ENCODE measurements around the gene ACAP2.

The ACAP2 gene

GRCh38 chr3:195256639-195257453 is 186.0 kb downstream of the ACAP2 start:
- no peaks in the 10 kb centered on the region for H3K9me3 ChIP-seq (replicated peaks; ENCODE audit: low read length)
- no peaks in the 10 kb centered on the region for H3K27me3 ChIP-seq (ENCODE audit: control insufficient read depth, insufficient read depth, low read length)
- no peaks in the 10 kb centered on the region for H3K36me3 ChIP-seq (ENCODE audit: insufficient read depth, low read length)
- peaks cover 21% of the 10 kb centered on the region for H3K4me1 ChIP-seq (ENCODE audit: control insufficient read depth, insufficient read depth, low read length)
- no peak overlapping the region for H3K4me2 ChIP-seq (ENCODE audit: low read length)
- no peak overlapping the region for H3K9ac ChIP-seq (ENCODE audit: low read depth, low read length)
- H3K4me3 ChIP-seq (ENCODE audit: low read length) = no peak overlapping the region

DNA sequence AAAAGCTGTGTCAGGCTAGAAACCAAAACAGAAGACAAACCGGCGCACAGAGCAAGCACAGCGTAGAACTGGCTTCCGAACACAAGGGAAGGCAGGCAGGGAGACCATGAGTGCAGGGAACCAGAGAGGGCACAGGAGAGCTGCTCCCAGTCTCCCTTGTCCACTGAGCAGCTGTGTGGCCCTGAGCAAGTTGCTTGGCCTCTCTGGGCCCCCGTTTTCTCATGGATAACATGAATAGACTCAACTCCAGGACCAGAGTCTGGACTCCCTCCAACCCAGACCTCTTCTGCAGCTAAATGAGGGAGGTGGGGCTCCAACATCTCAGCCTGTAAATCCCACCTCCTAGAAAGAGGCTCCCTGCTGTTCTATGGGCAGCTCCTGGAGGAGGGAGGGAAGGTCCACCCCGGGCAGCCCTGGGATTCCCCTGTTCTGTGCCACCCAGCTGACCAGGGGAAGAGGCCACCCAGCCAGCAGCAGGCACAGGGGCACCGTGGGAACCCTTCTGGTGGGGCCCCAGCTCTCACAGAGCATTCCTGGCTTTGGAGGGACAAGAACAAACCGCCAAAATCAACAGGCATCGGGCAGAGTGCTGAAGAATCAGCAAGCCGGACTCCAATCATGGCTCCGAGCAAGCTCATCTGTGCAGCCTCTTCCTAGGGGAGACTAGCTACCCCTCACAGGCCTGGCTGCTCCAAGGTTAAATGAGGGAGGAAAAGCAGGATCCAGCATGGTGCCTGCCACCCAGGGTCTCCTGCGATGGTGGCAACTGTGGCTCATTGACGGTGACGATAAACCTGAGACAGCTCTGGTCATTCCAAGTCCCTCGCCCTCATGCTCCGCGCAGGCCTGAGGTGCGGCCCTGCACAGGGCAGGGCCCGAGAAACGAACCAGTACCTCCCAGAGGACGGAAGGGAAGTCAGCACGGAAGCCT is 187.0 kb downstream of the ACAP2 start:
- H3K36me3 ChIP-seq (ENCODE audit: insufficient read depth, low read length) = no peaks in the 10 kb centered on the region

GRCh38 chr3:195255176-195255500 is 187.7 kb downstream of the ACAP2 start:
- Histone ChIP-seq H3K9me3 (replicated peaks; ENCODE audit: low read length) (no peaks in the 10 kb centered on the region), H3K36me3 (ENCODE audit: insufficient read depth, low read length) (no peaks in the 10 kb centered on the region), H3K4me1 (ENCODE audit: control insufficient read depth, insufficient read depth, low read length) (peaks cover 17% of the 10 kb centered on the region), H3K9ac (ENCODE audit: low read depth, low read length) (no peak overlapping the region), H3K27me3 (ENCODE audit: control insufficient read depth, insufficient read depth, low read length) (no peaks in the 10 kb centered on the region), H3K4me3 (ENCODE audit: low read length) (no peak overlapping the region), H3K4me2 (ENCODE audit: low read length) (no peak overlapping the region)

More for the DNA sequence above, 187.0 kb downstream of the ACAP2 start:
- Histone ChIP-seq H3K4me1 (ENCODE audit: control insufficient read depth, insufficient read depth, low read length) (peaks cover 21% of the 10 kb centered on the region), H3K9me3 (replicated peaks; ENCODE audit: low read length) (no peaks in the 10 kb centered on the region), H3K4me3 (ENCODE audit: low read length) (no peak overlapping the region), H3K4me2 (ENCODE audit: low read length) (no peak overlapping the region), H3K27me3 (ENCODE audit: control insufficient read depth, insufficient read depth, low read length) (no peaks in the 10 kb centered on the region), H3K9ac (ENCODE audit: low read depth, low read length) (no peak overlapping the region)

DNA sequence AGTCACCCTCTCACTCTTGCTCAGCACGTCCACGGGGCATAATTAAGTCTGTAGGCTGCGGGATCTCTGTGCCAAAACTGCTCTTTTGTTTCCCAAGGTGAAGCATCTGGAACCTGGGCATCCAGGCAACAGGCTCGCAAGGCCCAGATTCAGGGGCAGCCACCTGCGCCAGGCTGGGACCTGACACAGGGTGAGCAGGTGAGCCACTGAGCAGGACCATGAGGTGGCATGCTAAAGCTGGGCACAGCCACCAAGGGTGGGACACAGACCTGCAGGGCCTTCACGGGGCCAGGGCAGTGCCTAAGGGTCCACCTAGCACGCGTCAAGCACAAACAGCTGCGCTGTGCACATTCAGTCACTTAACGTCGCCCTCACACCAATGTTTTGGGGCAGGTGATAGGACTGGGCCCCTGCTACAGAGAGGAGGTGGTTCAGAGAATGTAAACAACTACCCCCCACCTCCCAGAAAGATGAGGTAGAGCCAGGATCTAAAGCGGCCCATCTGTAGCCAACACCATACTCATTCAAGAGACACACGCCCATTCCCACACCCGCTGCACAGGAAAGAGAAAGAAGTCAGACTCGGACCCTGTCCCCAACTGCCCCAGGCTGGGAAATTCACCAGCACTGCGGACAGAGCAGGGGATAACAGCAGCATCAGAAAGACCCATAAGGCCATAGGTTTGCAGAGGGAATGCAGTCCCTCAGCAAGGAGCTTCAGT is 188.2 kb downstream of the ACAP2 start:
- Histone ChIP-seq H3K36me3 (ENCODE audit: insufficient read depth, low read length) (no peaks in the 10 kb centered on the region), H3K4me1 (ENCODE audit: control insufficient read depth, insufficient read depth, low read length) (peaks cover 16% of the 10 kb centered on the region), H3K9me3 (replicated peaks; ENCODE audit: low read length) (no peaks in the 10 kb centered on the region), H3K4me2 (ENCODE audit: low read length) (no peak overlapping the region), H3K9ac (ENCODE audit: low read depth, low read length) (no peak overlapping the region), H3K4me3 (ENCODE audit: low read length) (no peak overlapping the region), H3K27me3 (ENCODE audit: control insufficient read depth, insufficient read depth, low read length) (no peaks in the 10 kb centered on the region)

GRCh38 chr3:195253923-195254432 is 188.8 kb downstream of the ACAP2 start:
- peaks cover 10% of the 10 kb centered on the region for H3K4me1 ChIP-seq (ENCODE audit: control insufficient read depth, insufficient read depth, low read length)
- no peak overlapping the region for H3K4me2 ChIP-seq (ENCODE audit: low read length)
- H3K27me3 ChIP-seq (ENCODE audit: control insufficient read depth, insufficient read depth, low read length) = no peaks in the 10 kb centered on the region
- H3K36me3 ChIP-seq (ENCODE audit: insufficient read depth, low read length) = no peaks in the 10 kb centered on the region
- H3K9ac ChIP-seq (ENCODE audit: low read depth, low read length) = no peak overlapping the region
- H3K4me3 ChIP-seq (ENCODE audit: low read length) = no peak overlapping the region
- H3K9me3 ChIP-seq (replicated peaks; ENCODE audit: low read length) = no peaks in the 10 kb centered on the region

DNA sequence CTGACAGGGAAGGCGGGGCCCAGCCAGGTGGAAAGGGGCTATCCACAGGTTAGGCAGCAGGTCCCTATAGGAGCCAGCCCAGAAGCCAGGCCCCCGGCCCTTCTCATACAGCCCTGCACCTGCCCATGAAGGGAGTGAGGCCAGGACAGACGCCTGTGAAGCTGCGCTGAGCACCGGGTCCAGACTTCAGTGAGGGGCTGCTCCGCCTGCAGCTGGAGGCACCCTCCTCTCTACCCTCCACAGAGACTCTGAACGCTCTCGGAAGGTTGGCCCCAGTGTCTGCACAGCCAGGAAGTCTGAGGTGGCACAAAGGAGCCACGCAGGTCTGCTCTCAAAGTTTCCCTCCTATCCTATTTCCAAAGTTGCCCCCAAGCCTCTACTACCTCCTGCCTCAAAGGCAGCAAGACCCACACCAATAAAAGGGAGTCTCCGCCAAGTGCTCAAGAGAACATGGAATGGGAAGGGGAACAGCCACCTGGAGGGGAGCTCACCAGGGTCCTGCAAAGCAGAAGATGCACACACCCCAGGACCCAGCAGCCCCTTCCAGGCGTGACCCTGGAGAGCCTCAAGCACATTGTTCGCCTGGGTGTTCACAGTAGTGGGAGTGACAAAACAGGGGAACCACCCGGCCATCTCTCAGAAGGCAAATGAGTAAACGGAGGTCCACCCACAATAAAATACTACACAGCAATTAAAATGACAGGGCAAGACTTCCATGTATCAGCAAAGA is 191.3 kb downstream of the ACAP2 start:
- Histone ChIP-seq H3K27me3 (ENCODE audit: control insufficient read depth, insufficient read depth, low read length) (no peaks in the 10 kb centered on the region), H3K36me3 (ENCODE audit: insufficient read depth, low read length) (no peaks in the 10 kb centered on the region), H3K9me3 (replicated peaks; ENCODE audit: low read length) (no peaks in the 10 kb centered on the region), H3K4me3 (ENCODE audit: low read length) (no peak overlapping the region), H3K4me1 (ENCODE audit: control insufficient read depth, insufficient read depth, low read length) (peaks cover 10% of the 10 kb centered on the region), H3K9ac (ENCODE audit: low read depth, low read length) (no peak overlapping the region), H3K4me2 (ENCODE audit: low read length) (no peak overlapping the region)

DNA sequence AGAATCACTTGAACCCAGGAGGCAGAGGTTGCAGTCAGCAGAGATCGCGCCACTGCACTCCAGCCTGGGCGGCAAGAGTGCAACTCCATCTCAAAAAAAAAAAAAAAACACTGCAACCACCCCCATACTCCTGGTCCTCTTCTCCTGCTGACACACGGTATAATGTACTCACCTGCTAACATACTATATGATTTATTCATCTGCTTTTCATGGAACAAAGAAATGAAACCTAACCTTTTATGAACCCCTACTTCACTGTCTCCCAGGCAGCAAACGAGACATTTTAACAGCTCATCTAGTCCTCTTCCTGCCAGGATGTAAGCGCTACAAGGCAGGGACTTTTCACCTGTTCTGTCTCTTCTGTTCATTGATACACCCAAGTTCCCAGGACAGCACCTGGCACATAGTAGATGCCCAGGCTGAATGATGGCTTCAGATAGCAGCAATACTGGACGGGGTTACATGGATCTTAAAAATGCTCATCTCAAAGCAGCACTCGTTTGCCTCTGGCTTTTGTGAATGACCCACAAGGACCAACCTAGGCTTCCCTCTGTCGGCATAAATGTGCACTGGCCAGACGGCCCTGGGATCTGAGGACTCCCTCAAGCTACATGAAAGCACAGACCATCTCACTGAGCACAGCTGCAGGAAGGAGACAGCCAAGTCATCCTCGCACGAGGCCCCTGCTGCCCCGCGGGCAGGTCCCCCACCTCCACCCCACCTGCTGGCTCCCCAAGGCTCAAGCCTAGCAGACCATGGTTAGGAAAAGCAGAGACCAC is 192.2 kb downstream of the ACAP2 start:
- Histone ChIP-seq H3K9me3 (replicated peaks; ENCODE audit: low read length) (no peaks in the 10 kb centered on the region), H3K36me3 (ENCODE audit: insufficient read depth, low read length) (no peaks in the 10 kb centered on the region), H3K4me2 (ENCODE audit: low read length) (no peak overlapping the region), H3K4me3 (ENCODE audit: low read length) (no peak overlapping the region), H3K9ac (ENCODE audit: low read depth, low read length) (no peak overlapping the region), H3K27me3 (ENCODE audit: control insufficient read depth, insufficient read depth, low read length) (no peaks in the 10 kb centered on the region), H3K4me1 (ENCODE audit: control insufficient read depth, insufficient read depth, low read length) (peaks cover 13% of the 10 kb centered on the region)

GRCh38 chr3:195249858-195250464 is 192.9 kb downstream of the ACAP2 start:
- H3K4me3 ChIP-seq (ENCODE audit: low read length) = no peak overlapping the region
- no peaks in the 10 kb centered on the region for H3K9me3 ChIP-seq (replicated peaks; ENCODE audit: low read length)
- no peak overlapping the region for H3K9ac ChIP-seq (ENCODE audit: low read depth, low read length)
- H3K27me3 ChIP-seq (ENCODE audit: control insufficient read depth, insufficient read depth, low read length) = no peaks in the 10 kb centered on the region
- H3K4me1 ChIP-seq (ENCODE audit: control insufficient read depth, insufficient read depth, low read length) = peaks cover 13% of the 10 kb centered on the region
- no peak overlapping the region for H3K4me2 ChIP-seq (ENCODE audit: low read length)
- no peaks in the 10 kb centered on the region for H3K36me3 ChIP-seq (ENCODE audit: insufficient read depth, low read length)

GRCh38 chr3:195249057-195249770 is 193.6 kb downstream of the ACAP2 start:
- H3K9ac ChIP-seq (ENCODE audit: low read depth, low read length) = no peak overlapping the region
- H3K36me3 ChIP-seq (ENCODE audit: insufficient read depth, low read length) = no peaks in the 10 kb centered on the region
- H3K9me3 ChIP-seq (replicated peaks; ENCODE audit: low read length) = no peaks in the 10 kb centered on the region
- H3K4me3 ChIP-seq (ENCODE audit: low read length) = no peak overlapping the region
- H3K4me2 ChIP-seq (ENCODE audit: low read length) = no peak overlapping the region
- peaks cover 13% of the 10 kb centered on the region for H3K4me1 ChIP-seq (ENCODE audit: control insufficient read depth, insufficient read depth, low read length)
- H3K27me3 ChIP-seq (ENCODE audit: control insufficient read depth, insufficient read depth, low read length) = no peaks in the 10 kb centered on the region

Measured in skeletal muscle satellite cell (primary cell).